H9 (cell line): ENCODE data around the gene KIF26A. TPM values are rescaled to one million over a fixed set of nuclear protein-coding genes. Genes with fewer than 3 reads are reported as not detected.

Experiments used
- DNase-seq: peaks from one replicate; pipeline ENCODE4 v3.0.0-alpha.2; 2017
- H2AFZ ChIP-seq: one replicate; pipeline ENCODE4 v1.6.1; 2013; ENCODE audit warnings: mild to moderate bottlenecking, low read length, control low read depth, moderate library complexity
- H2AK5ac ChIP-seq: 2 replicates; pipeline ENCODE4 v1.6.1; 2013; ENCODE audit warnings: low read length, control low read depth, mixed read lengths; ENCODE audit not compliant: insufficient read length
- H2BK120ac ChIP-seq: one replicate; pipeline ENCODE4 v1.6.1; 2013; ENCODE audit warnings: low read depth, mild to moderate bottlenecking, low read length, control low read depth, inconsistent platforms; ENCODE audit not compliant: poor library complexity, severe bottlenecking
- H2BK12ac ChIP-seq: 2 replicates; pipeline ENCODE4 v1.6.1; 2013; ENCODE audit warnings: low read length, control low read depth, mixed read lengths, low read depth; ENCODE audit not compliant: insufficient read length
- H2BK15ac ChIP-seq: 2 replicates; pipeline ENCODE4 v1.6.1; 2013; ENCODE audit warnings: low read depth, low read length, control low read depth
- H2BK20ac ChIP-seq: one replicate; pipeline ENCODE4 v1.6.1; 2013; ENCODE audit warnings: low read depth, mild to moderate bottlenecking, low read length, control low read depth, inconsistent platforms; ENCODE audit not compliant: poor library complexity, severe bottlenecking
- H2BK5ac ChIP-seq: 2 replicates; pipeline ENCODE4 v1.6.1; 2013; ENCODE audit warnings: low read length, control low read depth, mixed read lengths; ENCODE audit not compliant: insufficient read length
- H3K14ac ChIP-seq: 2 replicates; pipeline ENCODE4 v1.6.1; 2013; ENCODE audit warnings: low read length, control low read depth; ENCODE audit not compliant: insufficient read depth
- H3K18ac ChIP-seq: 2 replicates; pipeline ENCODE4 v1.6.1; 2013; ENCODE audit warnings: low read depth, mild to moderate bottlenecking, mixed read lengths, low read length, control low read depth; ENCODE audit not compliant: insufficient read length
- H3K23ac ChIP-seq: 2 replicates; pipeline ENCODE4 v1.6.1; 2013; ENCODE audit warnings: low read length, control low read depth, mixed read lengths, low read depth; ENCODE audit not compliant: insufficient read length
- H3K23me2 ChIP-seq: 2 replicates; pipeline ENCODE4 v1.6.1; 2013; ENCODE audit warnings: low read depth, mild to moderate bottlenecking, mixed read lengths, low read length, control low read depth; ENCODE audit not compliant: insufficient read length, poor library complexity, severe bottlenecking
- H3K27ac ChIP-seq: 2 replicates; pipeline ENCODE4 v1.5.1; 2013; ENCODE audit warnings: low read length, control low read depth, mixed read lengths, low read depth; ENCODE audit not compliant: insufficient read length
- H3K27me3 ChIP-seq: 2 replicates; pipeline ENCODE4 v1.6.1; 2013; ENCODE audit warnings: low read length, control low read depth, inconsistent platforms; ENCODE audit not compliant: insufficient read depth
- H3K4ac ChIP-seq: 2 replicates; pipeline ENCODE4 v1.6.1; 2013; ENCODE audit warnings: low read depth, mild to moderate bottlenecking, control low read depth, inconsistent platforms, low read length, moderate library complexity
- H3K4me1 ChIP-seq: 2 replicates; pipeline ENCODE4 v1.6.1; 2013; ENCODE audit warnings: low read length, control low read depth, inconsistent platforms; ENCODE audit not compliant: insufficient read depth
- H3K4me2 ChIP-seq: 2 replicates; pipeline ENCODE4 v1.6.1; 2013; ENCODE audit warnings: low read length, control low read depth, mixed read lengths; ENCODE audit not compliant: insufficient read length, insufficient read depth
- H3K56ac ChIP-seq: 2 replicates; pipeline ENCODE4 v1.6.1; 2013; ENCODE audit warnings: low read depth, mild to moderate bottlenecking, mixed read lengths, low read length, control low read depth; ENCODE audit not compliant: insufficient read length
- H3K79me1 ChIP-seq: 2 replicates; pipeline ENCODE4 v1.6.1; 2013; ENCODE audit warnings: low read depth, mild to moderate bottlenecking, moderate library complexity, low read length, control low read depth, inconsistent platforms; ENCODE audit not compliant: insufficient read depth, poor library complexity, severe bottlenecking
- H3K79me2 ChIP-seq: 2 replicates; pipeline ENCODE4 v1.6.1; 2013; ENCODE audit warnings: low read length, control low read depth, inconsistent platforms; ENCODE audit not compliant: insufficient read depth
- H3K9ac ChIP-seq: 2 replicates; pipeline ENCODE4 v1.6.1; 2013; ENCODE audit warnings: low read length, control low read depth, mixed read lengths; ENCODE audit not compliant: insufficient read length; ENCODE audit errors: extremely low read depth
- H3K9me3 ChIP-seq: one replicate; pipeline ENCODE4 v1.6.1; 2013; ENCODE audit warnings: low read depth, low read length, inconsistent platforms; ENCODE audit not compliant: control insufficient read depth
- H3T11ph ChIP-seq: one replicate; pipeline ENCODE4 v1.6.1; 2013; ENCODE audit warnings: mild to moderate bottlenecking, low read length, control low read depth, inconsistent platforms
- H4K20me1 ChIP-seq: one replicate; pipeline ENCODE4 v1.6.1; 2013; ENCODE audit not compliant: control insufficient read depth, insufficient read length, insufficient read depth
- H4K5ac ChIP-seq: 2 replicates; pipeline ENCODE4 v1.6.1; 2013; ENCODE audit warnings: low read depth, mild to moderate bottlenecking, mixed read lengths, low read length, control low read depth; ENCODE audit not compliant: insufficient read length
- H4K8ac ChIP-seq: replicated peaks from 2 replicates; pipeline ENCODE4 v1.6.1; 2013; ENCODE audit warnings: low read length, control low read depth, mixed read lengths, low read depth; ENCODE audit not compliant: insufficient read length
- H4K91ac ChIP-seq: 2 replicates; pipeline ENCODE4 v1.6.1; 2013; ENCODE audit warnings: low read depth, mild to moderate bottlenecking, moderate library complexity, mixed read lengths, low read length, control low read depth; ENCODE audit not compliant: insufficient read length
- H3K27ac Mint-ChIP-seq, 3 experiments: 2 replicates in 2 of 3; 3 replicates in 1 of 3; pipeline ENCODE4 v1.8.0; 2020 to 2021; ENCODE audit warnings: mixed read lengths in 3 of 3, mild to moderate bottlenecking in 1 of 3, moderate library complexity in 1 of 3
- H3K27me3 Mint-ChIP-seq: 2 replicates; pipeline ENCODE4 v1.8.0; 2021; ENCODE audit warnings: low read depth, mild to moderate bottlenecking, moderate library complexity, mixed read lengths
- H3K36me3 Mint-ChIP-seq, 3 experiments: 2 replicates in 2 of 3; 3 replicates in 1 of 3; pipeline ENCODE4 v1.8.0; 2020 to 2021; ENCODE audit warnings: low read depth in 3 of 3, mixed read lengths in 3 of 3; ENCODE audit not compliant: insufficient read depth in 1 of 3
- H3K4me1 Mint-ChIP-seq, 2 experiments: 2 replicates each; pipeline ENCODE4 v1.8.0; 2020; ENCODE audit warnings: mixed read lengths in 2 of 2
- H3K4me3 Mint-ChIP-seq, 2 experiments: 2 replicates in 1 of 2; 3 replicates in 1 of 2; pipeline ENCODE4 v1.8.0; 2020 to 2021; ENCODE audit warnings: mild to moderate bottlenecking in 2 of 2, mixed read lengths in 2 of 2, moderate library complexity in 1 of 2
- H3K9me3 Mint-ChIP-seq, 2 experiments: 2 replicates in 1 of 2; 3 replicates in 1 of 2; pipeline ENCODE4 v1.8.0; 2020; ENCODE audit warnings: mild to moderate bottlenecking in 2 of 2, mixed read lengths in 2 of 2, moderate library complexity in 1 of 2
- WGBS: extraction: QIAGEN DNeasy Blood & Tissue Kit; methylation state at CpG from one replicate; pipeline ENCODE4 v1.1.7; 2013; ENCODE audit warnings: missing lambda C conversion rate, low lambda C conversion rate, mixed read lengths; ENCODE audit not compliant: insufficient read length; ENCODE audit errors: extremely low coverage; 5-methylcytosine and 5-hydroxymethylcytosine counted together
- total RNA-seq: library from RNA; stranded (reverse); gene quantifications from 2 replicates; pipeline ENCODE4 v1.2.1, GENCODE V29; 2021
- TF ChIP-seq, protein P1 (sequence below): fragments of 200-600 bp; sonication (generic); conservative IDR thresholded peaks from 3 replicates; pipeline ENCODE4 v1.8.0; 2021; ENCODE audit warnings: antibody characterized with exemption, mild to moderate bottlenecking

Gene KIF26A
- total RNA-seq, 1 experiment from 2014 or later: 44.2 TPM

DNA sequence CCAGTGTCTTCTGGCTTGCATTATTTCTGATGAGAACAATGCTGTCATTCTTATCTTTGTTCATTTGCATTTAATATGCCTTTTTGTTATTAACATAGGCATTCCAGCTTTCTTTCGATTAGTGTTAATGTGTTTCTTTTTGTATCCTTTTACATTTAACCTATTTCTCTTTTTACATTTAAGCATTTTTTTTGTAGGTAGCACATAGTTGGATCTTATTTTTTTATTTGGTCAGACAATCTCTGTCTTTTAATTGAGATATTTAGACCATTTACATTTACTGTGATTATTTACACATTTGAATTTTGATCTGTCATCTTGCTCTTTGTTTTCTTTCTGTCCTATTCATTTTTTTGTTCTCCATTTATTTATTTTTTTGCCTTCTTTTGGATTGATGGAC lies 14.5 kb upstream of the KIF26A start:
- H3K27me3 ChIP-seq: no peaks in the 10 kb centered on the region
- H3K27ac ChIP-seq: no peak overlapping the region
- H3K4me1 Mint-ChIP-seq: peaks cover 3 to 5% of the 10 kb centered on the region in 2 experiments; a peak in 3 of 4 replicates
- H3K9me3 Mint-ChIP-seq: peaks cover 31 to 39% of the 10 kb centered on the region in 2 experiments
- H3T11ph ChIP-seq: no peak overlapping the region
- H4K8ac ChIP-seq: no peak overlapping the region
- H3K18ac ChIP-seq: no peak overlapping the region
- no peak overlapping the region for H2AFZ ChIP-seq
- peaks cover 0 to 11% (median 5%) of the 10 kb centered on the region in 3 experiments; a peak in 3 of 7 replicates for H3K36me3 Mint-ChIP-seq
- H2BK5ac ChIP-seq: no peak overlapping the region
- no peaks in the 10 kb centered on the region for H3K79me1 ChIP-seq
- H2BK120ac ChIP-seq: no peak overlapping the region
- H2BK15ac ChIP-seq: no peak overlapping the region
- no peaks in the 10 kb centered on the region; the same call in 1 of the 2 replicates for H3K4me1 ChIP-seq
- TF ChIP-seq, protein P1, sequence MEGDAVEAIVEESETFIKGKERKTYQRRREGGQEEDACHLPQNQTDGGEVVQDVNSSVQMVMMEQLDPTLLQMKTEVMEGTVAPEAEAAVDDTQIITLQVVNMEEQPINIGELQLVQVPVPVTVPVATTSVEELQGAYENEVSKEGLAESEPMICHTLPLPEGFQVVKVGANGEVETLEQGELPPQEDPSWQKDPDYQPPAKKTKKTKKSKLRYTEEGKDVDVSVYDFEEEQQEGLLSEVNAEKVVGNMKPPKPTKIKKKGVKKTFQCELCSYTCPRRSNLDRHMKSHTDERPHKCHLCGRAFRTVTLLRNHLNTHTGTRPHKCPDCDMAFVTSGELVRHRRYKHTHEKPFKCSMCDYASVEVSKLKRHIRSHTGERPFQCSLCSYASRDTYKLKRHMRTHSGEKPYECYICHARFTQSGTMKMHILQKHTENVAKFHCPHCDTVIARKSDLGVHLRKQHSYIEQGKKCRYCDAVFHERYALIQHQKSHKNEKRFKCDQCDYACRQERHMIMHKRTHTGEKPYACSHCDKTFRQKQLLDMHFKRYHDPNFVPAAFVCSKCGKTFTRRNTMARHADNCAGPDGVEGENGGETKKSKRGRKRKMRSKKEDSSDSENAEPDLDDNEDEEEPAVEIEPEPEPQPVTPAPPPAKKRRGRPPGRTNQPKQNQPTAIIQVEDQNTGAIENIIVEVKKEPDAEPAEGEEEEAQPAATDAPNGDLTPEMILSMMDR: no peak
- no peak overlapping the region for H3K4me3 Mint-ChIP-seq
- no peaks in the 10 kb centered on the region for H4K20me1 ChIP-seq
- H3K14ac ChIP-seq: no peak overlapping the region
- peaks cover 44% of the 10 kb centered on the region for H3K27me3 Mint-ChIP-seq
- H3K23me2 ChIP-seq: no peaks in the 10 kb centered on the region
- H3K4ac ChIP-seq: no peak overlapping the region
- H3K27ac Mint-ChIP-seq: no peak overlapping the region
- no peak overlapping the region for H4K5ac ChIP-seq
- H2AK5ac ChIP-seq: no peak overlapping the region
- no peak overlapping the region for H2BK20ac ChIP-seq
- H4K91ac ChIP-seq: no peak overlapping the region
- DNase-seq: no peak
- no peak overlapping the region for H3K23ac ChIP-seq
- no peak overlapping the region for H3K4me2 ChIP-seq
- no peaks in the 10 kb centered on the region for H3K9me3 ChIP-seq
- no peaks in the 10 kb centered on the region for H3K79me2 ChIP-seq
- no peak overlapping the region for H2BK12ac ChIP-seq
- whole genome bisulfite sequencing: no CpG with 5 or more reads among the region's 1 CpG
- no peak overlapping the region for H3K56ac ChIP-seq
- no peak overlapping the region for H3K9ac ChIP-seq
